GM21528 (cell line): ENCODE measurements around the gene RERE.

ENCODE experiments used
- ATAC-seq: cut with Tn5 transposase; IDR thresholded peaks from one replicate; pipeline ENCODE4 v1.9.1; 2021; ENCODE audit warnings: mild to moderate bottlenecking, moderate library complexity; ENCODE audit not compliant: unreplicated experiment, low FRiP score

RERE gene

GRCh38 chr1:8495928-8496401 is 321.5 kb downstream of the RERE start:
- ATAC-seq = peak; percentile 13

- ATAC-seq = no peak
Measured at GRCh38 chr1:8494681-8495080, 322.8 kb downstream of the RERE start.

- no peak for ATAC-seq
Measured at GRCh38 chr1:8493916-8494540, 323.4 kb downstream of the RERE start.

- no peak for ATAC-seq
Measured at GRCh38 chr1:8487249-8487648, 330.2 kb downstream of the RERE start.

- no peak for ATAC-seq
Measured at GRCh38 chr1:8486047-8486446, 331.4 kb downstream of the RERE start.

GRCh38 chr1:8483586-8483985 is 333.9 kb downstream of the RERE start:
- ATAC-seq = no peak

GRCh38 chr1:8482979-8483381 is 334.5 kb downstream of the RERE start:
- ATAC-seq = no peak

- no peak for ATAC-seq
Measured at GRCh38 chr1:8481650-8482380, 335.6 kb downstream of the RERE start.

GRCh38 chr1:8478566-8478965 is 338.9 kb downstream of the RERE start:
- ATAC-seq = no peak

GRCh38 chr1:8477983-8478362 is 339.5 kb downstream of the RERE start:
- no peak for ATAC-seq

- peak; percentile 68 for ATAC-seq
Measured at GRCh38 chr1:8477166-8477982, 340.1 kb downstream of the RERE start.

GRCh38 chr1:8476006-8476405 is 341.4 kb downstream of the RERE start:
- no peak for ATAC-seq

GRCh38 chr1:8474369-8474768 is 343.1 kb downstream of the RERE start:
- no peak for ATAC-seq

GRCh38 chr1:8473891-8474300 is 343.5 kb downstream of the RERE start:
- no peak for ATAC-seq

GRCh38 chr1:8473121-8473875 is 344.1 kb downstream of the RERE start:
- no peak for ATAC-seq

GRCh38 chr1:8472668-8473067 is 344.8 kb downstream of the RERE start:
- ATAC-seq = no peak

- no peak for ATAC-seq
Measured at GRCh38 chr1:8471451-8471850, 346.0 kb downstream of the RERE start.

- no peak for ATAC-seq
Measured at GRCh38 chr1:8468751-8469150, 348.7 kb downstream of the RERE start.

GRCh38 chr1:8467308-8467707 is 350.1 kb downstream of the RERE start:
- no peak for ATAC-seq

- ATAC-seq = no peak
Measured at GRCh38 chr1:8465692-8466091, 351.7 kb downstream of the RERE start.

GRCh38 chr1:8465013-8465412 is 352.4 kb downstream of the RERE start:
- no peak for ATAC-seq
